Measurements from ENCODE around the gene C2CD5. TPM values are rescaled to one million over a fixed set of nuclear protein-coding genes. Genes with fewer than 3 reads are reported as not detected.

Gene C2CD5
- total and polyA plus RNA-seq, 2 donors (not counting 1 experiment from before 2014, with no cell fraction given) = 26.6 to 37.7 TPM

DNA sequence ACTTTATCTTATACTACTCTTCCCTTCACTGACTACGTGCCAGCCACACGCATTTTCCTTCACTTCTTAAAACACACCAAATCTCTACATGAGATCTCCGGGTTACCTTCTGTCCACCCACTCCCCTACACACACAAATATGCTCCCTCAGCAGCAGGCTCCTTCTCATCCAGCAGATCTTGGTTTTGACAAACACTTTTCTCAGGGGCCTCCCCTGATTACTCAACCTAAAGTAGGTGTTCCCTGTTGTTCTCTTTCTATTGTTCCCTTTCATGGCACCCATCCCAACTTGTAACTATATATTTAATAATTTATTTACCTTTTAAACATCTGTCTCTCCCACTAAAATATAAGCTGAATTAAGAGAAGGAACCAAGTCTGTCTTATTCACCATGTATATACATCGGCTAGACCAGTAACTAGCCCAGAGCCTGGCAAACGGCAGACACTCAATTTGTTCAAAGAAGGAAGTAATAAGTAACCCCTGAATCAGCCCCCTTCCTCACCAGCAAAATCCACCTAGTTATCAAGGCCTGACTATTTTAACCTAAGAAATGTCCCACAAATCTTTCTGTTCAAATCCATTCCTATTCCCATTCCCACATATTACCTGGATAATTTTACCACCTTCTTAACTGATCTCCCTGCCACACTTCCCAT is 2.7 kb downstream of the C2CD5 start:
- Histone ChIP-seq H3K4me2 (ENCODE audit: extremely low read depth, insufficient read depth, low read length) (no peak overlapping the region), H3K9ac (ENCODE audit: insufficient read depth, low read length) (no peak overlapping the region)
- DNase-seq (ENCODE audit: low read depth in 2 of 2) = no peak

GRCh38 chr12:22539055-22539454 is 5.3 kb downstream of the C2CD5 start:
- peaks cover 5% of the 10 kb centered on the region for H3K4me1 ChIP-seq (ENCODE audit: control insufficient read depth, extremely low read depth, insufficient read depth, low read length)
- TF ChIP-seq, protein P1, sequence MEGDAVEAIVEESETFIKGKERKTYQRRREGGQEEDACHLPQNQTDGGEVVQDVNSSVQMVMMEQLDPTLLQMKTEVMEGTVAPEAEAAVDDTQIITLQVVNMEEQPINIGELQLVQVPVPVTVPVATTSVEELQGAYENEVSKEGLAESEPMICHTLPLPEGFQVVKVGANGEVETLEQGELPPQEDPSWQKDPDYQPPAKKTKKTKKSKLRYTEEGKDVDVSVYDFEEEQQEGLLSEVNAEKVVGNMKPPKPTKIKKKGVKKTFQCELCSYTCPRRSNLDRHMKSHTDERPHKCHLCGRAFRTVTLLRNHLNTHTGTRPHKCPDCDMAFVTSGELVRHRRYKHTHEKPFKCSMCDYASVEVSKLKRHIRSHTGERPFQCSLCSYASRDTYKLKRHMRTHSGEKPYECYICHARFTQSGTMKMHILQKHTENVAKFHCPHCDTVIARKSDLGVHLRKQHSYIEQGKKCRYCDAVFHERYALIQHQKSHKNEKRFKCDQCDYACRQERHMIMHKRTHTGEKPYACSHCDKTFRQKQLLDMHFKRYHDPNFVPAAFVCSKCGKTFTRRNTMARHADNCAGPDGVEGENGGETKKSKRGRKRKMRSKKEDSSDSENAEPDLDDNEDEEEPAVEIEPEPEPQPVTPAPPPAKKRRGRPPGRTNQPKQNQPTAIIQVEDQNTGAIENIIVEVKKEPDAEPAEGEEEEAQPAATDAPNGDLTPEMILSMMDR (conservative IDR thresholded peaks at IDR 0.05 in 1 of 2, IDR thresholded peaks at IDR 0.05 in 1 of 2; ENCODE audit: low read depth in 1 of 2, low read length in 2 of 2) = no peak
- TF ChIP-seq EZH2 (IDR thresholded peaks at IDR 0.05; ENCODE audit: low read length, missing control alignments) = no peak
- no peak overlapping the region for H3K9ac ChIP-seq (ENCODE audit: insufficient read depth, low read length)
- no peaks in the 10 kb centered on the region for H3K27me3 ChIP-seq (ENCODE audit: control insufficient read depth, insufficient read depth, low read length)
- no peak overlapping the region for H3K4me2 ChIP-seq (ENCODE audit: extremely low read depth, insufficient read depth, low read length)
- H2AFZ ChIP-seq (ENCODE audit: low read length) = no peak overlapping the region
- H3K4me3 ChIP-seq (replicated peaks in 1 of 4; ENCODE audit: control extremely low read depth in 1 of 4, insufficient read depth in 1 of 4, low read depth in 3 of 4, low read length in 4 of 4) = no peak overlapping the region
- no peak overlapping the region for H3K27ac ChIP-seq (ENCODE audit: insufficient read depth, low read length)
- no peaks in the 10 kb centered on the region for H4K20me1 ChIP-seq (ENCODE audit: control insufficient read depth, extremely low read depth, insufficient read depth, low read length)
- DNase-seq (ENCODE audit: low read depth in 2 of 2) = no peak
- peaks cover 11% of the 10 kb centered on the region for H3K79me2 ChIP-seq (ENCODE audit: control insufficient read depth, insufficient read depth, low read length)
- no peaks in the 10 kb centered on the region for H3K9me3 ChIP-seq (ENCODE audit: control insufficient read depth, insufficient read depth, low read depth, low read length)
- no peaks in the 10 kb centered on the region for H3K36me3 ChIP-seq (ENCODE audit: control insufficient read depth, insufficient read depth, low read length)

More for the DNA sequence above, 2.7 kb downstream of the C2CD5 start:
- peaks cover 11% of the 10 kb centered on the region for H3K79me2 ChIP-seq (ENCODE audit: control insufficient read depth, insufficient read depth, low read length)
- no peaks in the 10 kb centered on the region for H3K27me3 ChIP-seq (ENCODE audit: control insufficient read depth, insufficient read depth, low read length)
- no peak for TF ChIP-seq EZH2 (IDR thresholded peaks at IDR 0.05; ENCODE audit: low read length, missing control alignments)
- TF ChIP-seq, protein P1 (conservative IDR thresholded peaks at IDR 0.05 in 1 of 2, IDR thresholded peaks at IDR 0.05 in 1 of 2; ENCODE audit: low read depth in 1 of 2, low read length in 2 of 2) = no peak
- peaks cover 5% of the 10 kb centered on the region for H3K4me1 ChIP-seq (ENCODE audit: control insufficient read depth, extremely low read depth, insufficient read depth, low read length)
- no peak overlapping the region for H2AFZ ChIP-seq (ENCODE audit: low read length)
- H3K4me3 ChIP-seq (replicated peaks in 1 of 4; ENCODE audit: control extremely low read depth in 1 of 4, insufficient read depth in 1 of 4, low read depth in 3 of 4, low read length in 4 of 4) = no peak overlapping the region
- H3K9me3 ChIP-seq (ENCODE audit: control insufficient read depth, insufficient read depth, low read depth, low read length) = no peaks in the 10 kb centered on the region
- H4K20me1 ChIP-seq (ENCODE audit: control insufficient read depth, extremely low read depth, insufficient read depth, low read length) = no peaks in the 10 kb centered on the region
- H3K36me3 ChIP-seq (ENCODE audit: control insufficient read depth, insufficient read depth, low read length) = no peaks in the 10 kb centered on the region
- H3K27ac ChIP-seq (ENCODE audit: insufficient read depth, low read length) = no peak overlapping the region

- no peaks in the 10 kb centered on the region for H4K20me1 ChIP-seq (ENCODE audit: control insufficient read depth, extremely low read depth, insufficient read depth, low read length)
- no peak overlapping the region for H3K9ac ChIP-seq (ENCODE audit: insufficient read depth, low read length)
- no peak overlapping the region for H3K4me2 ChIP-seq (ENCODE audit: extremely low read depth, insufficient read depth, low read length)
- H3K27me3 ChIP-seq (ENCODE audit: control insufficient read depth, insufficient read depth, low read length) = no peaks in the 10 kb centered on the region
- peaks cover 5% of the 10 kb centered on the region for H3K79me2 ChIP-seq (ENCODE audit: control insufficient read depth, insufficient read depth, low read length)
- no peak overlapping the region for H2AFZ ChIP-seq (ENCODE audit: low read length)
- H3K4me3 ChIP-seq (replicated peaks in 1 of 4; ENCODE audit: control extremely low read depth in 1 of 4, insufficient read depth in 1 of 4, low read depth in 3 of 4, low read length in 4 of 4) = no peak overlapping the region
- H3K4me1 ChIP-seq (ENCODE audit: control insufficient read depth, extremely low read depth, insufficient read depth, low read length) = peaks cover 4% of the 10 kb centered on the region
- no peaks in the 10 kb centered on the region for H3K9me3 ChIP-seq (ENCODE audit: control insufficient read depth, insufficient read depth, low read depth, low read length)
- peak; percentile 11 to 28 for DNase-seq (ENCODE audit: low read depth in 2 of 2)
- TF ChIP-seq, protein P1 (conservative IDR thresholded peaks at IDR 0.05 in 1 of 2, IDR thresholded peaks at IDR 0.05 in 1 of 2; ENCODE audit: low read depth in 1 of 2, low read length in 2 of 2) = no peak
- no peak for TF ChIP-seq EZH2 (IDR thresholded peaks at IDR 0.05; ENCODE audit: low read length, missing control alignments)
- H3K27ac ChIP-seq (ENCODE audit: insufficient read depth, low read length) = no peak overlapping the region
- no peaks in the 10 kb centered on the region for H3K36me3 ChIP-seq (ENCODE audit: control insufficient read depth, insufficient read depth, low read length)
Observed at GRCh38 chr12:22538311-22538710, 6.0 kb downstream of the C2CD5 start.
